ENCODE data around the gene ACAD10. TPM values are rescaled to one million over a fixed set of nuclear protein-coding genes. Genes with fewer than 3 reads are reported as not detected.
"Not testable (repeated sequence)": the region's sequence is repeated elsewhere in the genome, so short reads cannot be mapped to it uniquely, and the experiment has no call there.

The ACAD10 gene
- total RNA-seq, 4 donors from 2014 or later = 13.9 to 20.4 (median 16.6) TPM

DNA sequence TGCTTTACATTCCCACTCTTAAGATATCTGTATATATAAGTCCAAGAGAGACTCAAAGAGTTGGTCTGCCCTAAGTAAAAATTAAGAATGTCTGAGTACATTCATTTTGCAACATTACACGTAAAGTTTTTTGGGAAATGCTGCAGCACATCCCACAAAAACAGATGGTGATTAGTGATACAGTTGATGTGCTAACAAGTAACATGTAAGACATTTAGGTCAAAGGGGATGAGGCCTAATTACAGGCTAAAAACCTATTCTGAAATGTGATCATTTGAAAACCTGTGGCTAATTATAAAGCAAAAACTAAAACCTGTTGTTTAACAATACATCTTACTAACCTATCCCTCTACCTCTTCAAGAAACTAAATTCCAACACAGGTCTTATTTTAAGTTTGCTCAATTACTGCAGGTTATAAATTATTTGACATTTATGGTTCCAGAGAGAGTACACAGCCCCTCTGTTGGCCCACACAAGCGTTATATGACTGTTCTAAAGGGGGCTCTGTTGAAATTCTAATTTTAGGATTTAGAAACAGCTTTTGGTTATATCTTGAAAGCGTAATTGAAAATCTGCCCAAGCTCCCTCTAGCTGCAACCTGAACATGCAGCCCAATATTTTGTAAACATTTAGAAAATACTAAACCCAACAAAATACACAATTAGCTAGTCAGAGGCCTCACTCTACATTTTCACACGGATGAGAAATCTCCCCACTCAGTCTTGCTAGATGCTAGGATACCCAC is 43.0 kb upstream of the ACAD10 start:
- Histone ChIP-seq H3K9me3 (no peaks in the 10 kb centered on the region), H3K4me3 (no peak overlapping the region), H3K27me3 (no peaks in the 10 kb centered on the region), H3K36me3 (peaks cover 10 to 83% (median 17%) of the 10 kb centered on the region in 3 donors), H3K27ac (peak overlapping the region in 3 of 4 donors; percentile 33 to 57 (median 39)), H3K4me1 (peaks cover 0 to 16% (median 0%) of the 10 kb centered on the region in 3 donors)
- 64 to 72% methylated on average over 4 of the region's 4 CpGs for WGBS, 2 donors
- intact Hi-C loops (cut with DNase I) = no loop called here
- no peak for DNase-seq
- TF ChIP-seq, protein P1, sequence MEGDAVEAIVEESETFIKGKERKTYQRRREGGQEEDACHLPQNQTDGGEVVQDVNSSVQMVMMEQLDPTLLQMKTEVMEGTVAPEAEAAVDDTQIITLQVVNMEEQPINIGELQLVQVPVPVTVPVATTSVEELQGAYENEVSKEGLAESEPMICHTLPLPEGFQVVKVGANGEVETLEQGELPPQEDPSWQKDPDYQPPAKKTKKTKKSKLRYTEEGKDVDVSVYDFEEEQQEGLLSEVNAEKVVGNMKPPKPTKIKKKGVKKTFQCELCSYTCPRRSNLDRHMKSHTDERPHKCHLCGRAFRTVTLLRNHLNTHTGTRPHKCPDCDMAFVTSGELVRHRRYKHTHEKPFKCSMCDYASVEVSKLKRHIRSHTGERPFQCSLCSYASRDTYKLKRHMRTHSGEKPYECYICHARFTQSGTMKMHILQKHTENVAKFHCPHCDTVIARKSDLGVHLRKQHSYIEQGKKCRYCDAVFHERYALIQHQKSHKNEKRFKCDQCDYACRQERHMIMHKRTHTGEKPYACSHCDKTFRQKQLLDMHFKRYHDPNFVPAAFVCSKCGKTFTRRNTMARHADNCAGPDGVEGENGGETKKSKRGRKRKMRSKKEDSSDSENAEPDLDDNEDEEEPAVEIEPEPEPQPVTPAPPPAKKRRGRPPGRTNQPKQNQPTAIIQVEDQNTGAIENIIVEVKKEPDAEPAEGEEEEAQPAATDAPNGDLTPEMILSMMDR (IDR thresholded peaks at IDR 0.05) = no peak
- no peak for TF ChIP-seq POLR2A (IDR thresholded peaks at IDR 0.05)

DNA sequence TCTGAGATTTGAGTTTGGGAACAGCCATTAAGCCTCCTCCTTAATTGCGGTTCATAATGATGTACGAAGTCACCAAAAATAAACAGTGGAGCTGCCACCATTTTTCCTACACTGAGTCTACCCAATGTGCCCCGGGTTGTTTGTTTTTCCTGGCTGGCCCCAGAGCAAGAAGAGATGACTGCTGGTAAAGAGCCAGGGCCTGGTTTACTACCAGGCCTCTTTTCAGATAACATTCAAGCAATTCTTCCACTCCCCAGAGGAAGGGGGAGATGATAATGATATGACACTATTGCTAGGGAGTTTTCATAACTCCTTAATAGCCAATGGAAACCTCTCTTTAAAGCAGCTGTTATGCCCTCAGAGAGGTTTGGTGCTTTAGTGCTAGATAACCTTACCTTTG is 42.4 kb upstream of the ACAD10 start:
- no peak for DNase-seq
- WGBS, 2 donors = 53 to 63% methylated on average over 3 of the region's 3 CpGs
- Histone ChIP-seq H3K36me3 (peaks cover 10 to 89% (median 19%) of the 10 kb centered on the region in 3 donors), H3K9me3 (no peaks in the 10 kb centered on the region), H3K4me1 (peaks cover 0 to 16% (median 0%) of the 10 kb centered on the region in 3 donors), H3K27ac (peak overlapping the region in 3 of 4 donors; percentile 33 to 57 (median 39)), H3K27me3 (no peaks in the 10 kb centered on the region), H3K4me3 (no peak overlapping the region)
- intact Hi-C loops (cut with DNase I) = no loop called here
- TF ChIP-seq, protein P1 (IDR thresholded peaks at IDR 0.05) = no peak
- no peak for TF ChIP-seq POLR2A (IDR thresholded peaks at IDR 0.05)

DNA sequence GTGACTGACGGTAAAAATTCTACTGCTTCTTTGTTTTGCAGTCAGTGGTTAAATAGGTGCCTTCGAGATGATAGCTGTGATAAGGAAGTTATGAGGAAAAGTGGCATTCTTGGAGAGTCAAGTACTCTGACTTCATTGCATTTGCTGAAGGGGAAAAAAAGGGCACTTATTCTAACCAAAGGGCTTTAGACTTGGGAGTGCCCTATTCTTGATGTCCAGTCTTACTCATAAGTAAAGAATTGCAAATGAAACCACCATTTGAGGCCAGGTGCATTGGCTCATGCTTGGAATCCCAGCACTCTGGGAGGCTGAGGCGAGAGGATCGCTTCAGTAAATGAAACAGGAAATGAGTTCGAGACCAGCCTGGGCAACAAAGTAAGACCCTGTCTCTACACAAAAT is 40.4 kb upstream of the ACAD10 start:
- WGBS, 2 donors = 95 to 97% methylated on average over 5 of the region's 5 CpGs
- Histone ChIP-seq H3K27ac (no peak overlapping the region), H3K36me3 (peaks cover 23 to 98% (median 35%) of the 10 kb centered on the region in 3 donors), H3K4me1 (peaks cover 0 to 16% (median 0%) of the 10 kb centered on the region in 3 donors), H3K27me3 (no peaks in the 10 kb centered on the region), H3K4me3 (no peak overlapping the region), H3K9me3 (no peaks in the 10 kb centered on the region)
- TF ChIP-seq POLR2A (IDR thresholded peaks at IDR 0.05) = no peak
- TF ChIP-seq, protein P1 (IDR thresholded peaks at IDR 0.05) = no peak
- intact Hi-C loops (cut with DNase I) = no loop called here
- no peak for DNase-seq

DNA sequence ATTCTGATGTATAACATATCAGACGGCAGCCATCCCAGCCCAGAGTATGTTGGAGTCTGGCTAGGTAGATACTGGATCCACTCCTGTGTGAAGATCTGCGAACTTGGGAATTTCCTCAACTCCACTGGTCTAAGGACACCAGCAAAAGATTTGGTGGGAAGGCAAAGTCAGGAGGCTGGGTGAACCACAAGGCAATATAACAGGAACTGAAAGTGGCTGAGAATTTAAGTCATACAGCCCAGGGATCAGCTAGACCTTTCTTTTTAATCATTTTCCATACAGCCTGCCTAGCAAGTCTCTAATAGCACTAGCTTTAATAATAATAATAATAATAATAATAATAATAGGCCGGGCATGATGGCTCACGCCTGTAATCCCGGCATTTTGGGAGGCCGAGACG is 34.9 kb upstream of the ACAD10 start:
- peaks cover 13 to 100% (median 45%) of the 10 kb centered on the region in 3 donors for H3K36me3 ChIP-seq
- no peak for DNase-seq
- no peak for TF ChIP-seq POLR2A (IDR thresholded peaks at IDR 0.05)
- H3K9me3 ChIP-seq = no peaks in the 10 kb centered on the region
- intact Hi-C loops (cut with DNase I) = no loop called here
- WGBS, 2 donors = 86 to 87% methylated on average over 5 to 7 of the region's 7 CpGs
- no peak overlapping the region for H3K4me3 ChIP-seq
- no peaks in the 10 kb centered on the region for H3K4me1 ChIP-seq
- H3K27me3 ChIP-seq = no peaks in the 10 kb centered on the region
- no peak overlapping the region for H3K27ac ChIP-seq

DNA sequence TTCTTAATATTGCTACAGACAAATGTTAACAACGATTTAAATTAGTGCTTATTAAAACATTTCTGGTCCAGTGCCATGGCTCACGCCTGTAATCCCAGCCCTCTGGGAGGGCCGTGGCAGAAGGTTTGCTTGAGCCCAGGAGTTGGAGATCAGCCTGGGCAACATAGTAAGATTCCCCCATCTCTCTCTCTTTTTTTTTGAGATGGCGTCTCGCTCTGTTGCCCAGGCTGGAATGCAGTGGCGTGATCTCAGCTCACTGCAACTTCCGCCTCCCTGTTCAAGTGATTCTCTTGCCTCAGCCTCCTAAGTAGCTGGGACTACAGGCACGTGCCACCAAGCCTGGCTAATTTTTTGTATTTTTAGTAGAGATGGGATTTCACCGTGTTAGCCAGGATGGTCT is 33.3 kb upstream of the ACAD10 start:
- H3K36me3 ChIP-seq = peaks cover 13 to 100% (median 44%) of the 10 kb centered on the region in 3 donors
- WGBS, 2 donors = 95% methylated on average over 6 to 9 of the region's 9 CpGs

DNA sequence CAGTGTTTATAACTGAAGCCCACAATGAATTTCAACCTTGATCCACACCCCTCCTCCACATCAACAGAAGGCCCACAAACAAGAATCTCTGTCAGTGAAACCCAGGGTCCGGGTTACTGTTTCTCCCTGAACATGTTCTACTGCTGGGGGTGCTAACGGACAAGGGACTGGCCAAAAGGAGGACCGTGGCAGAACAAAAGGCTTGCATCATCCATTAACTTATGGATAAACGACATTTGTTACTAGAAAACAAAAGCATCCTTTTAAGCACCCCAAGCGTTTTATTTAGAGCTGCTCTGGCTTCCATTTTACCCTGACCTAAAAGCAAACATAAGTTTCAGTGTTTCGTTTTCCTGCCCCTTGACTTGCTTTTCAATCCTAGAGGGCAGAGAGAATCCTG is 32.3 kb upstream of the ACAD10 start:
- no peak overlapping the region for H3K27ac ChIP-seq
- no peaks in the 10 kb centered on the region for H3K9me3 ChIP-seq
- TF ChIP-seq, protein P1 (IDR thresholded peaks at IDR 0.05) = no peak
- TF ChIP-seq POLR2A (IDR thresholded peaks at IDR 0.05) = no peak
- H3K36me3 ChIP-seq = peaks cover 12 to 100% (median 48%) of the 10 kb centered on the region in 3 donors
- H3K4me1 ChIP-seq = no peaks in the 10 kb centered on the region
- H3K27me3 ChIP-seq = no peaks in the 10 kb centered on the region
- intact Hi-C loops (cut with DNase I) = no loop called here
- 71 to 90% methylated on average over 6 of the region's 6 CpGs for WGBS, 2 donors
- no peak for DNase-seq
- H3K4me3 ChIP-seq = no peak overlapping the region

More for the DNA sequence above, 33.3 kb upstream of the ACAD10 start:
- not testable (repeated sequence) for DNase-seq, H3K4me1 ChIP-seq, H3K27ac ChIP-seq, H3K4me3 ChIP-seq, H3K9me3 ChIP-seq, H3K27me3 ChIP-seq
- intact Hi-C loops (cut with DNase I) = loop anchor here (1.0 kb wide), 1 partner anchor 13 kb away; no protein-coding TSS in a partner anchor

All from esophagus squamous epithelium (tissue), 5 donors.